ENCODE data around the gene CCDC34.

CCDC34 gene

DNA sequence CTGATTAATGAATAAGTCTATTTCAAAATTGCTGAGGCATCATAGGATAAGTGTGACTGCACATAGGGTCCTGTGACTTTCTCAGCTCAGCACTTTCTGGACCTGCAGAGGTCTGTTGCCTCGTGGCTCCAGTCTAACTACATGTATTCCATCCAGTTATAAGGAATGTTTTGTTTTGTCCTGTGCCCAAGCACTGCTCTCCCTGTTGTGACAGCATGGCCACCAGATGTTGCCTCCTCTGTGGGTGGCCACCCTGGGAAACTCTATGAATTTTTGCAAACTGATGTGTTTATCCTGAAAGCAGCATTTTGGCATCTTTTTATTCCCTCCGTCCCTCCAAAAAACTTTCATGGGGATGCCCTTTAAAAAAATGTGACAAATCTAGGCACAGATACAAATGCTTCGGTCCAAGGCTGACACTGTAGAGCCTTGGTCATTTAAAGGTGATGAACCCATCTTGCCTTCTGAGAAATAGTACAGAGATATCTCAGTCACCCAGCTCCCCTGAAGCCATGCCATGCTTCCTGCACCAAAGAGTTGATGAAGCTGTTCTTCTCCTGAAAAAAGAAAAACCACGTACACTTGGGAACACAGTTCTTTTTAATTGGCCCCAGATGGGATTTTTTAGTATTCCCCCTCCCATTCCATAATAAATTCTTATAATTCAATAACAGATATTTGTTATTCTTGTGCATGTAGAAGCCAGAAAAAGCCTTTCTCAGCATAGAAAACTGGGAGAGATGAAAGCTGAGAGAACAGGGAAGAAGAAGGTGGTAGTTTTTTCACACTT lies 72.6 kb downstream of the CCDC34 start:
- DNase-seq (ENCODE audit: low read depth in 2 of 2) = no peak

Measured in fibroblast of skin of left quadriceps (primary cell).